DND-41 (cell line): ENCODE measurements around the gene LY6G6F.

Source experiments
- EZH2 ChIP-seq: IDR thresholded peaks from 3 replicates; pipeline ENCODE4 v1.6.1; 2012; ENCODE audit warnings: borderline replicate concordance, low read depth, mild to moderate bottlenecking, moderate library complexity, low read length, inconsistent platforms; ENCODE audit not compliant: severe bottlenecking
- TF ChIP-seq, protein P1 (sequence below): IDR thresholded peaks from 2 replicates; pipeline ENCODE4 v1.5.1; 2012; ENCODE audit warnings: borderline replicate concordance, low read length, moderate library complexity, mild to moderate bottlenecking; ENCODE audit not compliant: poor library complexity, severe bottlenecking; ENCODE audit errors: extremely low read depth

DNA sequence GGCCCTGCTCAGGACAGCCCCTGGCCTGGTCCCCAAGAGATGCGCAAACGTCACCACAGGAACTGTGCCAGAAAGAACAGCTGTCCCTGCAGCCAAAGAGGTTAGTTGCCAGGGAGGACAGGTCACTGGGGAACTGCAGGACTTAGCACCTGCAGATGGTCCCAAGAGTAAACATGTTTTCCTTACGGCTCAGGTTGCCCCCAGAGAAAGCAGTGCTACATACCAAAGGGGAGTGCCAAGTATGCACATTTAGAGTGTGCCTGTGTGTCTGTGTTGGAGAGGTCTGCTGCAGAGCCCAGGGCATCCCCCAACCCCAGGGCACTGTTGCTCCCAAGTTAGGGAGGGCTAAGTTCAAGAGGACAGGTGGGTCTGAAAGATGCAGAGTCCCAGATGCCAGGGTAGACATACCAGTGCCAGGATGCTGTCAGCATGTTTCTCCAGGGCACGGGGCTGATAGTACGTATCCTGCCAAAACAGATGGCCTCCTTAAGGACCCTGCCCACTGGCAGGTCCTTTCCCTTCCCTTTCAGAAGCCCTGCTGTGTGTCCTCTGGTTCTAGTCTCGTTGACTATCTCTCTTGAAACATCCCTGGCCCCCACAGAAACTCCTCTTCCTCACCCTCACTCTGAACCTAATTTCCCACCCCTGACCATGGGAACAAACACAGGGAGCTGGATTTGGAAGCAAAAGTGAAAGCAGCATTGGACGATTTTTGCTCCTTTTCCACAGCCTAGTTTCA lies 4.8 kb upstream of the LY6G6F start:
- TF ChIP-seq, protein P1, sequence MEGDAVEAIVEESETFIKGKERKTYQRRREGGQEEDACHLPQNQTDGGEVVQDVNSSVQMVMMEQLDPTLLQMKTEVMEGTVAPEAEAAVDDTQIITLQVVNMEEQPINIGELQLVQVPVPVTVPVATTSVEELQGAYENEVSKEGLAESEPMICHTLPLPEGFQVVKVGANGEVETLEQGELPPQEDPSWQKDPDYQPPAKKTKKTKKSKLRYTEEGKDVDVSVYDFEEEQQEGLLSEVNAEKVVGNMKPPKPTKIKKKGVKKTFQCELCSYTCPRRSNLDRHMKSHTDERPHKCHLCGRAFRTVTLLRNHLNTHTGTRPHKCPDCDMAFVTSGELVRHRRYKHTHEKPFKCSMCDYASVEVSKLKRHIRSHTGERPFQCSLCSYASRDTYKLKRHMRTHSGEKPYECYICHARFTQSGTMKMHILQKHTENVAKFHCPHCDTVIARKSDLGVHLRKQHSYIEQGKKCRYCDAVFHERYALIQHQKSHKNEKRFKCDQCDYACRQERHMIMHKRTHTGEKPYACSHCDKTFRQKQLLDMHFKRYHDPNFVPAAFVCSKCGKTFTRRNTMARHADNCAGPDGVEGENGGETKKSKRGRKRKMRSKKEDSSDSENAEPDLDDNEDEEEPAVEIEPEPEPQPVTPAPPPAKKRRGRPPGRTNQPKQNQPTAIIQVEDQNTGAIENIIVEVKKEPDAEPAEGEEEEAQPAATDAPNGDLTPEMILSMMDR = no peak
- no peak for TF ChIP-seq EZH2
